Uterus (tissue), 4 donors: ENCODE measurements around the gene DGKG. TPM values are rescaled to one million over a fixed set of nuclear protein-coding genes. Genes with fewer than 3 reads are reported as not detected.

Experiments used
- DNase-seq, 2 donors: peaks; one replicate each; pipeline ENCODE4 v3.0.0-alpha.2; 2019 to 2020
- H3K27ac ChIP-seq, 2 donors: fragments of 200-600 bp; sonication (generic); 1 replicate in 1 of 2; 2 replicates in 1 of 2; pipeline ENCODE4 v1.5.1; 2016 to 2018
- H3K27me3 ChIP-seq, 2 donors: fragments of 200-600 bp; sonication (generic); one replicate each; pipeline ENCODE4 v1.5.1; 2018 to 2019; ENCODE audit warnings: control low read depth in 1 of 2
- H3K36me3 ChIP-seq, 2 donors: fragments of 200-600 bp; sonication (generic); one replicate each; pipeline ENCODE4 v1.5.1; 2019; ENCODE audit warnings: control low read depth in 1 of 2
- H3K4me1 ChIP-seq, 2 donors: fragments of 200-600 bp; sonication (generic); one replicate each; pipeline ENCODE4 v1.5.1; 2018 to 2019; ENCODE audit warnings: control low read depth in 1 of 2
- H3K4me3 ChIP-seq, 2 donors: fragments of 200-600 bp; sonication (generic); 1 replicate in 1 of 2; 2 replicates in 1 of 2; pipeline ENCODE4 v1.5.1; 2018 to 2019; ENCODE audit warnings: mild to moderate bottlenecking in 1 of 2
- H3K9me3 ChIP-seq, 2 donors: fragments of 200-600 bp; sonication (generic); one replicate each; pipeline ENCODE4 v1.5.1; 2019; ENCODE audit warnings: control low read depth in 1 of 2
- CTCF ChIP-seq, 4 experiments: fragments of 200-600 bp in 2 of 4; fragments of 450-650 bp in 2 of 4; sonication (generic) in 2 of 4; IDR thresholded peaks; one replicate each; pipeline ENCODE4 v1.5.1; 2016 to 2019; ENCODE audit warnings: antibody characterized with exemption in 4 of 4, mild to moderate bottlenecking in 2 of 4, moderate library complexity in 1 of 4
- POLR2A ChIP-seq, 2 donors: fragments of 450-650 bp; IDR thresholded peaks; one replicate each; pipeline ENCODE4 v1.6.1; 2016; ENCODE audit warnings: antibody characterized with exemption in 2 of 2, mild to moderate bottlenecking in 1 of 2, moderate library complexity in 1 of 2
- intact Hi-C: fragments of 100-400 bp; cut with DNase I; formaldehyde crosslinking; loops from one replicate; pipeline ENCODE4 v1.15.1; 2023; ENCODE audit warnings: low total_unique reads
- total RNA-seq, 4 donors: library from RNA; depleted of rRNA in 3 of 4; stranded (reverse); fragments of >200 nt in 3 of 4; gene quantifications; one replicate each; pipeline versions ENCODE4 v1.1.0 to v1.2.4, GENCODE V29; 2014 to 2023
- donor health status: DM: yes; HTN: yes; CAD: no.

Gene DGKG
- total RNA-seq, 4 donors from 2014 or later: 1.9 to 10.8 (median 6.7) TPM

GRCh38 chr3:186208296-186208989, 153.6 kb downstream of the DGKG start:
- no peaks in the 10 kb centered on the region for H3K36me3 ChIP-seq

GRCh38 chr3:186207515-186207914, 154.5 kb downstream of the DGKG start:
- no peak for TF ChIP-seq POLR2A (IDR thresholded peaks at IDR 0.05)
- TF ChIP-seq CTCF (IDR thresholded peaks at IDR 0.05): no peak
- no peak overlapping the region for H3K4me3 ChIP-seq
- H3K9me3 ChIP-seq: no peaks in the 10 kb centered on the region
- H3K36me3 ChIP-seq: no peaks in the 10 kb centered on the region
- intact Hi-C loops: no loop called here
- H3K4me1 ChIP-seq: no peaks in the 10 kb centered on the region
- H3K27me3 ChIP-seq: no peaks in the 10 kb centered on the region
- H3K27ac ChIP-seq: no peak overlapping the region
- DNase-seq: no peak

More at GRCh38 chr3:186208296-186208989, 153.6 kb downstream of the DGKG start:
- intact Hi-C loops: no loop called here
- Histone ChIP-seq H3K27me3 (no peaks in the 10 kb centered on the region), H3K4me1 (no peaks in the 10 kb centered on the region), H3K4me3 (no peak overlapping the region), H3K9me3 (no peaks in the 10 kb centered on the region), H3K27ac (no peak overlapping the region)
- no peak for TF ChIP-seq CTCF (IDR thresholded peaks at IDR 0.05)
- TF ChIP-seq POLR2A (IDR thresholded peaks at IDR 0.05): no peak
- no peak for DNase-seq

DNA sequence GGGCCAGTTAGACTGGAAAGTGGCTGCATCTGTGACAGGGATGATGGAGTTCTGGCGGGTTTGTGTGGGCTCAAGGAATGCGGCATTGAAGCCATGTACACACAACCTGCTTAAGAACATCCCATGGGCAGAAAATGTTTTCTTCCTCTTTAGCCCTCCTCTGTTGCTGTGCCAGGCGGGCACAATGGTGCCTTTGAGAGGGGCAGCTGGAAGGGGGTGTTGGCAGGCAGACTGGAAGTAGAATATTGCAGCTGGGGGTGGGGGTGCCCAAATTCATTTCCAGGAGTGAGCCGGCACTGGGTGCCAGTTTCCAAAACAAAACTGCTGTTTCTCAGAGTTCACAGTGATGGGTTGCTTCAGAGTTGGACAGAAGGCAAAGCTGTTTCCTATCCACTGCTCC, 161.3 kb downstream of the DGKG start:
- no peaks in the 10 kb centered on the region for H3K4me1 ChIP-seq
- no peak for DNase-seq
- no peaks in the 10 kb centered on the region for H3K27me3 ChIP-seq
- H3K9me3 ChIP-seq: no peaks in the 10 kb centered on the region
- intact Hi-C loops: no loop called here
- H3K27ac ChIP-seq: no peak overlapping the region
- no peak for TF ChIP-seq CTCF (IDR thresholded peaks at IDR 0.05)
- no peak for TF ChIP-seq POLR2A (IDR thresholded peaks at IDR 0.05)
- no peaks in the 10 kb centered on the region for H3K36me3 ChIP-seq
- no peak overlapping the region for H3K4me3 ChIP-seq

GRCh38 chr3:186198442-186198841, 163.6 kb downstream of the DGKG start:
- no peak for TF ChIP-seq CTCF (IDR thresholded peaks at IDR 0.05)
- no peak for TF ChIP-seq POLR2A (IDR thresholded peaks at IDR 0.05)
- Histone ChIP-seq H3K9me3 (no peaks in the 10 kb centered on the region), H3K36me3 (no peaks in the 10 kb centered on the region), H3K4me3 (no peak overlapping the region), H3K4me1 (peaks cover 0 to 5% of the 10 kb centered on the region in 2 donors), H3K27me3 (peaks cover 0 to 8% of the 10 kb centered on the region in 2 donors), H3K27ac (no peak overlapping the region)
- intact Hi-C loops: no loop called here
- no peak for DNase-seq

GRCh38 chr3:186194451-186194811, 167.6 kb downstream of the DGKG start:
- Histone ChIP-seq H3K4me1 (peaks cover 0 to 5% of the 10 kb centered on the region in 2 donors), H3K9me3 (no peaks in the 10 kb centered on the region), H3K27ac (no peak overlapping the region), H3K27me3 (peaks cover 0 to 12% of the 10 kb centered on the region in 2 donors), H3K4me3 (no peak overlapping the region), H3K36me3 (no peaks in the 10 kb centered on the region)
- DNase-seq: no peak
- intact Hi-C loops: no loop called here
- TF ChIP-seq POLR2A (IDR thresholded peaks at IDR 0.05): no peak
- no peak for TF ChIP-seq CTCF (IDR thresholded peaks at IDR 0.05)
